SU-DHL-6 (cell line): ENCODE results near the gene CCL17.

Experiments used
- H2AFZ ChIP-seq: fragments of 200-600 bp; sonication (generic); 2 replicates; pipeline ENCODE4 v1.6.1; 2014; ENCODE audit warnings: low read depth, mild to moderate bottlenecking, moderate library complexity, mixed read lengths, antibody characterized with exemption, low read length; ENCODE audit not compliant: severe bottlenecking
- H3F3A ChIP-seq: fragments of 200-600 bp; shearing (Covaris generic); 2 replicates; pipeline ENCODE4 v1.6.0; 2016; ENCODE audit warnings: antibody characterized with exemption, mild to moderate bottlenecking; ENCODE audit not compliant: insufficient read depth
- H3K27ac ChIP-seq: fragments of 200-600 bp; sonication (generic); 2 replicates; pipeline ENCODE4 v1.5.1; 2016; ENCODE audit warnings: low read depth, mild to moderate bottlenecking, low read length, moderate library complexity, mixed read lengths
- H3K27me3 ChIP-seq: fragments of 200-600 bp; sonication (generic), shearing (Covaris generic); 2 replicates; pipeline ENCODE4 v1.6.0; 2014; ENCODE audit warnings: mild to moderate bottlenecking, low read length
- H3K36me3 ChIP-seq: fragments of 200-600 bp; sonication (generic); 2 replicates; pipeline ENCODE4 v1.6.1; 2014; ENCODE audit warnings: mild to moderate bottlenecking, low read length, mixed read lengths
- H3K4me2 ChIP-seq: fragments of 300-600, 200-600 bp; shearing (Covaris generic), sonication (generic); 2 replicates; pipeline ENCODE4 v1.6.0; 2014; ENCODE audit warnings: low read length, low read depth, mild to moderate bottlenecking; ENCODE audit not compliant: poor library complexity, severe bottlenecking
- H3K4me3 ChIP-seq: fragments of 200-600 bp; sonication (generic); 2 replicates; pipeline ENCODE4 v1.5.1; 2014; ENCODE audit warnings: antibody characterized with exemption, low read length, mild to moderate bottlenecking, mixed read lengths; ENCODE audit not compliant: insufficient read depth, poor library complexity, severe bottlenecking
- H3K79me2 ChIP-seq: fragments of 200-600 bp; sonication (generic); 2 replicates; pipeline ENCODE4 v1.6.1; 2014; ENCODE audit warnings: mild to moderate bottlenecking, low read length, moderate library complexity; ENCODE audit not compliant: insufficient read depth
- H3K9ac ChIP-seq: fragments of 200-600 bp; sonication (generic); 2 replicates; pipeline ENCODE4 v1.7.0; 2014; ENCODE audit warnings: mild to moderate bottlenecking, low read length
- H3K9me2 ChIP-seq: fragments of 200-600 bp; sonication (generic); replicated peaks from 2 replicates; pipeline ENCODE4 v1.6.1; 2014; ENCODE audit warnings: low read length; ENCODE audit not compliant: insufficient read depth
- H3K9me3 ChIP-seq: fragments of 200-600 bp; sonication (generic); 2 replicates; pipeline ENCODE4 v1.6.1; 2014; ENCODE audit warnings: low read length, mixed read lengths; ENCODE audit not compliant: insufficient read depth
- H4K20me1 ChIP-seq: fragments of 200-600 bp; sonication (generic); 2 replicates; pipeline ENCODE4 v1.6.1; 2014; ENCODE audit warnings: low read depth, mild to moderate bottlenecking, antibody characterized with exemption, low read length, moderate library complexity, mixed read lengths
- CTCF ChIP-seq: fragments of 200-600 bp; sonication (generic); IDR thresholded peaks from one replicate; pipeline ENCODE4 v1.5.1; 2017; ENCODE audit warnings: antibody characterized with exemption, mild to moderate bottlenecking, low read length, moderate library complexity; ENCODE audit not compliant: insufficient read depth, poor library complexity, severe bottlenecking
- EZH2phosphoT487 ChIP-seq: fragments of 200-600 bp; sonication (generic), shearing (Covaris generic); conservative IDR thresholded peaks from 2 replicates; pipeline ENCODE4 v1.6.1; 2018; ENCODE audit warnings: mild to moderate bottlenecking, antibody characterized with exemption, low read length, moderate library complexity, mixed read lengths

Gene CCL17

GRCh38 chr16:57366544-57367040, 38.0 kb upstream of the CCL17 start:
- no peak overlapping the region for H3K27ac ChIP-seq
- no peak overlapping the region for H3K9ac ChIP-seq
- H3K4me3 ChIP-seq: no peak overlapping the region
- H2AFZ ChIP-seq: no peak overlapping the region
- H3K36me3 ChIP-seq: no peaks in the 10 kb centered on the region
- no peak for TF ChIP-seq EZH2phosphoT487
- TF ChIP-seq CTCF: no peak
- H3K9me2 ChIP-seq: no peaks in the 10 kb centered on the region
- no peak overlapping the region for H3K4me2 ChIP-seq
- no peaks in the 10 kb centered on the region for H3K27me3 ChIP-seq
- H3K79me2 ChIP-seq: no peaks in the 10 kb centered on the region
- H3F3A ChIP-seq: no peaks in the 10 kb centered on the region
- H3K9me3 ChIP-seq: no peaks in the 10 kb centered on the region
- H4K20me1 ChIP-seq: no peaks in the 10 kb centered on the region

- no peaks in the 10 kb centered on the region for H3K9me3 ChIP-seq
- H3K27ac ChIP-seq: no peak overlapping the region
- no peaks in the 10 kb centered on the region for H4K20me1 ChIP-seq
Observed at GRCh38 chr16:57367116-57367752, 37.3 kb upstream of the CCL17 start.

GRCh38 chr16:57371494-57372371, 32.8 kb upstream of the CCL17 start:
- no peaks in the 10 kb centered on the region for H3K36me3 ChIP-seq
- H3K9me3 ChIP-seq: no peaks in the 10 kb centered on the region
- TF ChIP-seq CTCF (no peak), EZH2phosphoT487 (no peak)
- no peak overlapping the region for H3K4me2 ChIP-seq
- H3K79me2 ChIP-seq: no peaks in the 10 kb centered on the region
- H3K9me2 ChIP-seq: no peaks in the 10 kb centered on the region
- no peaks in the 10 kb centered on the region for H3K27me3 ChIP-seq
- H2AFZ ChIP-seq: no peak overlapping the region
- H3K27ac ChIP-seq: no peak overlapping the region
- no peak overlapping the region for H3K4me3 ChIP-seq
- no peaks in the 10 kb centered on the region for H3F3A ChIP-seq
- H3K9ac ChIP-seq: no peak overlapping the region
- H4K20me1 ChIP-seq: no peaks in the 10 kb centered on the region

More at GRCh38 chr16:57367116-57367752, 37.3 kb upstream of the CCL17 start:
- no peak for TF ChIP-seq EZH2phosphoT487
- TF ChIP-seq CTCF: no peak
- Histone ChIP-seq H3K79me2 (no peaks in the 10 kb centered on the region), H3K4me3 (no peak overlapping the region), H3K36me3 (no peaks in the 10 kb centered on the region), H3K9ac (no peak overlapping the region), H3F3A (no peaks in the 10 kb centered on the region), H2AFZ (no peak overlapping the region), H3K4me2 (no peak overlapping the region), H3K9me2 (no peaks in the 10 kb centered on the region), H3K27me3 (no peaks in the 10 kb centered on the region)
